H9 (cell line): ENCODE results near the gene RRP1B. TPM values are rescaled to one million over a fixed set of nuclear protein-coding genes. Genes with fewer than 3 reads are reported as not detected.

Source experiments
- DNase-seq: peaks from one replicate; pipeline ENCODE4 v3.0.0-alpha.2; 2017
- H2AFZ ChIP-seq: one replicate; pipeline ENCODE4 v1.6.1; 2013; ENCODE audit warnings: mild to moderate bottlenecking, low read length, control low read depth, moderate library complexity
- H2AK5ac ChIP-seq: 2 replicates; pipeline ENCODE4 v1.6.1; 2013; ENCODE audit warnings: low read length, control low read depth, mixed read lengths; ENCODE audit not compliant: insufficient read length
- H2BK120ac ChIP-seq: one replicate; pipeline ENCODE4 v1.6.1; 2013; ENCODE audit warnings: low read depth, mild to moderate bottlenecking, low read length, control low read depth, inconsistent platforms; ENCODE audit not compliant: poor library complexity, severe bottlenecking
- H2BK12ac ChIP-seq: 2 replicates; pipeline ENCODE4 v1.6.1; 2013; ENCODE audit warnings: low read length, control low read depth, mixed read lengths, low read depth; ENCODE audit not compliant: insufficient read length
- H2BK15ac ChIP-seq: 2 replicates; pipeline ENCODE4 v1.6.1; 2013; ENCODE audit warnings: low read depth, low read length, control low read depth
- H2BK20ac ChIP-seq: one replicate; pipeline ENCODE4 v1.6.1; 2013; ENCODE audit warnings: low read depth, mild to moderate bottlenecking, low read length, control low read depth, inconsistent platforms; ENCODE audit not compliant: poor library complexity, severe bottlenecking
- H2BK5ac ChIP-seq: 2 replicates; pipeline ENCODE4 v1.6.1; 2013; ENCODE audit warnings: low read length, control low read depth, mixed read lengths; ENCODE audit not compliant: insufficient read length
- H3K14ac ChIP-seq: 2 replicates; pipeline ENCODE4 v1.6.1; 2013; ENCODE audit warnings: low read length, control low read depth; ENCODE audit not compliant: insufficient read depth
- H3K18ac ChIP-seq: 2 replicates; pipeline ENCODE4 v1.6.1; 2013; ENCODE audit warnings: low read depth, mild to moderate bottlenecking, mixed read lengths, low read length, control low read depth; ENCODE audit not compliant: insufficient read length
- H3K23ac ChIP-seq: 2 replicates; pipeline ENCODE4 v1.6.1; 2013; ENCODE audit warnings: low read length, control low read depth, mixed read lengths, low read depth; ENCODE audit not compliant: insufficient read length
- H3K23me2 ChIP-seq: 2 replicates; pipeline ENCODE4 v1.6.1; 2013; ENCODE audit warnings: low read depth, mild to moderate bottlenecking, mixed read lengths, low read length, control low read depth; ENCODE audit not compliant: insufficient read length, poor library complexity, severe bottlenecking
- H3K27ac ChIP-seq: 2 replicates; pipeline ENCODE4 v1.5.1; 2013; ENCODE audit warnings: low read length, control low read depth, mixed read lengths, low read depth; ENCODE audit not compliant: insufficient read length
- H3K27me3 ChIP-seq: 2 replicates; pipeline ENCODE4 v1.6.1; 2013; ENCODE audit warnings: low read length, control low read depth, inconsistent platforms; ENCODE audit not compliant: insufficient read depth
- H3K4ac ChIP-seq: 2 replicates; pipeline ENCODE4 v1.6.1; 2013; ENCODE audit warnings: low read depth, mild to moderate bottlenecking, control low read depth, inconsistent platforms, low read length, moderate library complexity
- H3K4me1 ChIP-seq: 2 replicates; pipeline ENCODE4 v1.6.1; 2013; ENCODE audit warnings: low read length, control low read depth, inconsistent platforms; ENCODE audit not compliant: insufficient read depth
- H3K4me2 ChIP-seq: 2 replicates; pipeline ENCODE4 v1.6.1; 2013; ENCODE audit warnings: low read length, control low read depth, mixed read lengths; ENCODE audit not compliant: insufficient read length, insufficient read depth
- H3K56ac ChIP-seq: 2 replicates; pipeline ENCODE4 v1.6.1; 2013; ENCODE audit warnings: low read depth, mild to moderate bottlenecking, mixed read lengths, low read length, control low read depth; ENCODE audit not compliant: insufficient read length
- H3K79me1 ChIP-seq: 2 replicates; pipeline ENCODE4 v1.6.1; 2013; ENCODE audit warnings: low read depth, mild to moderate bottlenecking, moderate library complexity, low read length, control low read depth, inconsistent platforms; ENCODE audit not compliant: insufficient read depth, poor library complexity, severe bottlenecking
- H3K79me2 ChIP-seq: 2 replicates; pipeline ENCODE4 v1.6.1; 2013; ENCODE audit warnings: low read length, control low read depth, inconsistent platforms; ENCODE audit not compliant: insufficient read depth
- H3K9ac ChIP-seq: 2 replicates; pipeline ENCODE4 v1.6.1; 2013; ENCODE audit warnings: low read length, control low read depth, mixed read lengths; ENCODE audit not compliant: insufficient read length; ENCODE audit errors: extremely low read depth
- H3K9me3 ChIP-seq: one replicate; pipeline ENCODE4 v1.6.1; 2013; ENCODE audit warnings: low read depth, low read length, inconsistent platforms; ENCODE audit not compliant: control insufficient read depth
- H3T11ph ChIP-seq: one replicate; pipeline ENCODE4 v1.6.1; 2013; ENCODE audit warnings: mild to moderate bottlenecking, low read length, control low read depth, inconsistent platforms
- H4K20me1 ChIP-seq: one replicate; pipeline ENCODE4 v1.6.1; 2013; ENCODE audit not compliant: control insufficient read depth, insufficient read length, insufficient read depth
- H4K5ac ChIP-seq: 2 replicates; pipeline ENCODE4 v1.6.1; 2013; ENCODE audit warnings: low read depth, mild to moderate bottlenecking, mixed read lengths, low read length, control low read depth; ENCODE audit not compliant: insufficient read length
- H4K8ac ChIP-seq: replicated peaks from 2 replicates; pipeline ENCODE4 v1.6.1; 2013; ENCODE audit warnings: low read length, control low read depth, mixed read lengths, low read depth; ENCODE audit not compliant: insufficient read length
- H4K91ac ChIP-seq: 2 replicates; pipeline ENCODE4 v1.6.1; 2013; ENCODE audit warnings: low read depth, mild to moderate bottlenecking, moderate library complexity, mixed read lengths, low read length, control low read depth; ENCODE audit not compliant: insufficient read length
- H3K27ac Mint-ChIP-seq, 3 experiments: 2 replicates in 2 of 3; 3 replicates in 1 of 3; pipeline ENCODE4 v1.8.0; 2020 to 2021; ENCODE audit warnings: mixed read lengths in 3 of 3, mild to moderate bottlenecking in 1 of 3, moderate library complexity in 1 of 3
- H3K27me3 Mint-ChIP-seq: 2 replicates; pipeline ENCODE4 v1.8.0; 2021; ENCODE audit warnings: low read depth, mild to moderate bottlenecking, moderate library complexity, mixed read lengths
- H3K36me3 Mint-ChIP-seq, 3 experiments: 2 replicates in 2 of 3; 3 replicates in 1 of 3; pipeline ENCODE4 v1.8.0; 2020 to 2021; ENCODE audit warnings: low read depth in 3 of 3, mixed read lengths in 3 of 3; ENCODE audit not compliant: insufficient read depth in 1 of 3
- H3K4me1 Mint-ChIP-seq, 2 experiments: 2 replicates each; pipeline ENCODE4 v1.8.0; 2020; ENCODE audit warnings: mixed read lengths in 2 of 2
- H3K4me3 Mint-ChIP-seq, 2 experiments: 2 replicates in 1 of 2; 3 replicates in 1 of 2; pipeline ENCODE4 v1.8.0; 2020 to 2021; ENCODE audit warnings: mild to moderate bottlenecking in 2 of 2, mixed read lengths in 2 of 2, moderate library complexity in 1 of 2
- H3K9me3 Mint-ChIP-seq, 2 experiments: 2 replicates in 1 of 2; 3 replicates in 1 of 2; pipeline ENCODE4 v1.8.0; 2020; ENCODE audit warnings: mild to moderate bottlenecking in 2 of 2, mixed read lengths in 2 of 2, moderate library complexity in 1 of 2
- CTCF ChIP-seq: fragments of 200-600 bp; sonication (generic); conservative IDR thresholded peaks from 3 replicates; pipeline ENCODE4 v1.8.0; 2021; ENCODE audit warnings: antibody characterized with exemption, mild to moderate bottlenecking
- WGBS: extraction: QIAGEN DNeasy Blood & Tissue Kit; methylation state at CpG from one replicate; pipeline ENCODE4 v1.1.7; 2013; ENCODE audit warnings: missing lambda C conversion rate, low lambda C conversion rate, mixed read lengths; ENCODE audit not compliant: insufficient read length; ENCODE audit errors: extremely low coverage; 5-methylcytosine and 5-hydroxymethylcytosine counted together
- total RNA-seq: library from RNA; stranded (reverse); gene quantifications from 2 replicates; pipeline ENCODE4 v1.2.1, GENCODE V29; 2021

Gene RRP1B
- total RNA-seq, 1 experiment from 2014 or later, result 96.6 TPM

- Histone ChIP-seq H3K4me2 (no peak overlapping the region), H3K23me2 (peaks cover 12% of the 10 kb centered on the region), H3K79me2 (peaks cover 9% of the 10 kb centered on the region; the same call in 1 of the 2 replicates), H4K8ac (no peak overlapping the region), H3K27ac (no peak overlapping the region), H2BK5ac (no peak overlapping the region), H3K23ac (no peak overlapping the region), H2BK15ac (no peak overlapping the region), H4K91ac (no peak overlapping the region), H3T11ph (no peak overlapping the region), H3K18ac (no peak overlapping the region), H3K79me1 (no peaks in the 10 kb centered on the region), H3K4ac (no peak overlapping the region), H3K9me3 (no peaks in the 10 kb centered on the region), H3K9ac (no peak overlapping the region), H2BK12ac (no peak overlapping the region), H3K56ac (no peak overlapping the region), H4K20me1 (no peaks in the 10 kb centered on the region), H2AK5ac (no peak overlapping the region), H2BK20ac (no peak overlapping the region), H2BK120ac (no peak overlapping the region), H3K14ac (no peak overlapping the region), H4K5ac (no peak overlapping the region), H2AFZ (no peak overlapping the region), H3K27me3 (no peaks in the 10 kb centered on the region), H3K4me1 (no peaks in the 10 kb centered on the region; the same call in 1 of the 2 replicates)
- H3K4me3 Mint-ChIP-seq, result no peak overlapping the region
- peaks cover 0 to 15% (median 5%) of the 10 kb centered on the region in 3 experiments; a peak in 5 of 7 replicates for H3K36me3 Mint-ChIP-seq
- no peaks in the 10 kb centered on the region; the same call in 1 of the 2 replicates for H3K27me3 Mint-ChIP-seq
- H3K4me1 Mint-ChIP-seq, result peaks cover 25 to 27% of the 10 kb centered on the region in 2 experiments
- no peak for TF ChIP-seq CTCF
- no peak overlapping the region for H3K27ac Mint-ChIP-seq
- WGBS, result no CpG with 5 or more reads among the region's 12 CpGs
- DNase-seq, result no peak
- no peaks in the 10 kb centered on the region for H3K9me3 Mint-ChIP-seq
These were observed 64.3 kb downstream of the RRP1B start for GRCh38 chr21:43723648-43724047.
